ENCODE results near the gene CERS3. TPM values are rescaled to one million over a fixed set of nuclear protein-coding genes. Genes with fewer than 3 reads are reported as not detected.
A peak's percentile ranks its signal among the peaks of the same experiment; 100 is the strongest.

Gene CERS3
- total RNA-seq, 2 experiments from 2014 or later = not detected

GRCh38 chr15:100526027-100526481 lies 2.7 kb downstream of the CERS3 start:
- Mint-ChIP-seq H3K36me3 (ENCODE audit: low read depth) (peaks cover 2% of the 10 kb centered on the region), H3K4me1 (ENCODE audit: low read depth) (peaks cover 4% of the 10 kb centered on the region), H3K27ac (no peak overlapping the region), H3K9me3 (peaks cover 4% of the 10 kb centered on the region), H3K27me3 (no peaks in the 10 kb centered on the region), H3K4me3 (no peak overlapping the region)
- ATAC-seq (no peak), DNase-seq (no peak)
- ChIA-PET POLR2A (no interaction called here), CTCF (interaction anchor here (1.2 kb wide), 1 partner anchor 22 kb away, joined by 3 read pairs; no protein-coding TSS in a partner anchor)
- TF ChIP-seq CTCF (IDR thresholded peaks at IDR 0.05) = no peak
- intact Hi-C loops (cut with micrococcal nuclease) = no loop called here

- Mint-ChIP-seq H3K9me3 (peaks cover 4% of the 10 kb centered on the region), H3K36me3 (ENCODE audit: low read depth) (peaks cover 2% of the 10 kb centered on the region), H3K27ac (no peak overlapping the region), H3K27me3 (no peaks in the 10 kb centered on the region), H3K4me1 (ENCODE audit: low read depth) (peaks cover 10% of the 10 kb centered on the region), H3K4me3 (no peak overlapping the region)
- intact Hi-C loops (cut with micrococcal nuclease) = no loop called here
- ATAC-seq (no peak), DNase-seq (no peak)
- CTCF ChIA-PET = interaction anchor here (1.2 to 1.6 kb wide), 2 partner anchors 22 to 175 kb away, joined by 3 to 4 read pairs; no protein-coding TSS in a partner anchor
- POLR2A ChIA-PET = no interaction called here
- no peak for TF ChIP-seq CTCF (IDR thresholded peaks at IDR 0.05)
These were observed 3.3 kb downstream of the CERS3 start for GRCh38 chr15:100525436-100525835.

- Mint-ChIP-seq H3K4me1 (ENCODE audit: low read depth) (peaks cover 16% of the 10 kb centered on the region), H3K27me3 (no peaks in the 10 kb centered on the region), H3K36me3 (ENCODE audit: low read depth) (peaks cover 2% of the 10 kb centered on the region), H3K4me3 (no peak overlapping the region), H3K9me3 (peaks cover 4% of the 10 kb centered on the region), H3K27ac (no peak overlapping the region)
- intact Hi-C loops (cut with micrococcal nuclease) = no loop called here
- TF ChIP-seq CTCF (IDR thresholded peaks at IDR 0.05) = no peak
- ChIA-PET CTCF (interaction anchor here (1.6 kb wide), 1 partner anchor 174 kb away, joined by 4 read pairs; no protein-coding TSS in a partner anchor), POLR2A (no interaction called here)
- ATAC-seq (no peak), DNase-seq (no peak)
These were observed 4.4 kb downstream of the CERS3 start for GRCh38 chr15:100524326-100524725.

GRCh38 chr15:100521907-100522306 lies 6.8 kb downstream of the CERS3 start:
- Mint-ChIP-seq H3K36me3 (ENCODE audit: low read depth) (peaks cover 2% of the 10 kb centered on the region), H3K4me1 (ENCODE audit: low read depth) (peaks cover 16% of the 10 kb centered on the region), H3K27ac (no peak overlapping the region), H3K4me3 (no peak overlapping the region), H3K27me3 (no peaks in the 10 kb centered on the region), H3K9me3 (peaks cover 4% of the 10 kb centered on the region)
- ChIA-PET POLR2A (interaction anchor here (0.6 kb wide), 1 partner anchor 326 kb away, joined by 3 read pairs; no protein-coding TSS in a partner anchor), CTCF (no interaction called here)
- ATAC-seq (no peak), DNase-seq (no peak)
- no peak for TF ChIP-seq CTCF (IDR thresholded peaks at IDR 0.05)
- intact Hi-C loops (cut with micrococcal nuclease) = no loop called here

GRCh38 chr15:100520132-100520921 lies 8.4 kb downstream of the CERS3 start:
- peaks cover 4% of the 10 kb centered on the region for H3K9me3 Mint-ChIP-seq
- peaks cover 2% of the 10 kb centered on the region for H3K36me3 Mint-ChIP-seq (ENCODE audit: low read depth)
- DNase-seq = no peak
- TF ChIP-seq CTCF (IDR thresholded peaks at IDR 0.05) = no peak
- CTCF ChIA-PET = interaction anchor here (1.3 to 1.5 kb wide), 2 partner anchors 52 to 170 kb away, joined by 3 to 6 read pairs; no protein-coding TSS in a partner anchor
- no peaks in the 10 kb centered on the region for H3K27me3 Mint-ChIP-seq
- peaks cover 16% of the 10 kb centered on the region for H3K4me1 Mint-ChIP-seq (ENCODE audit: low read depth)
- peak overlapping the region; percentile 36 for H3K27ac Mint-ChIP-seq
- H3K4me3 Mint-ChIP-seq = no peak overlapping the region
- intact Hi-C loops (cut with micrococcal nuclease) = no loop called here
- POLR2A ChIA-PET = no interaction called here
- peak; percentile 30 for ATAC-seq

All from activated CD8-positive, alpha-beta T cell treated with anti-CD3 and anti-CD28 coated beads for 36 hours (primary cell).